Astrocyte of the cerebellum (primary cell): ENCODE measurements around the gene PLCL1.

Source experiments
- DNase-seq: peaks from one replicate; pipeline ENCODE4 v3.0.0-alpha.2; 2011; ENCODE audit warnings: low read depth
- H3K4me3 ChIP-seq: 2 replicates; pipeline ENCODE4 v1.5.1; 2011; ENCODE audit warnings: mild to moderate bottlenecking, low read depth, low read length, moderate library complexity
- in situ Hi-C: cut with HindIII; loops from 2 replicates; pipeline ENCODE4 v1.10.0; 2017; ENCODE audit warnings: low sequenced_read_pairs
- TF ChIP-seq, protein P1 (sequence below): IDR thresholded peaks from 2 replicates; pipeline ENCODE4 v1.5.1; 2012; ENCODE audit warnings: low read length, low read depth, moderate library complexity, mild to moderate bottlenecking; ENCODE audit errors: missing control alignments

The PLCL1 gene

DNA sequence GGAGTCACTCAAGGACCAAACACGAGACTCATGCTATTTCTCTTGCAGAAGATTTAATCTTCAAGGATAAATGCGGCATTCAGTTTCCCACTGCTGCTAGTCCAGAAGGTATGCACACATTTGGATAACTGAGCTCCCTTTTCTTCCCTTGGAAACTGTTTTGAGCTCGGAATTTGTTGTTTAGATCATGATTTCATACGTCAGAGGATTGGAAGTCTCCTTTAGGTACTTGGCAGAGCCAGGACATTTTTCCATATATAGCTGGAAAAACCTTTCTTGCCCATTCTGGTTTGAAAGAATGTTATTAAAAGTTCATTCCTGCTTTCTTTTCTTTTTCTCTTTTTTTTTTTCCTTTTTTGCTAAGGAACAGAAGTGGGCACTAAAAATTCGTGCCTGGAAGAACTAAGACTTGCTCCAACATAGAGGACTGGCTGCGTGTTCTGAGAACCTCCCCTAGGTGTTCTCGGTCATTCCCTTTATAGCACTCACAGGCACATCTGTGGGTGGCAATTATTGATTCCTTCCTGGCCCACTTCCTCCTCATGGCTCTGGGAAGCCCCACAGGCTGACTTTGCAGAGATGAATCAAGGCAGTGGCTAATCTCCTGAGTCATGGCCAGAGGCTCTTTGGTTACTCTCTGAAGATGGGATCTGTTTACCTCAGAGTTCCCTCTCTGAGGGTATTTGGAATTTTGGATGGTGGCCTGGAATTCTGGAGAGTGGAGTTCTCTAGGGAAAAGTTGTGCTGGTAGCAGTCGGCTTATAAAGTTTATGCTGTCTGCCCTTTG, 104.8 kb downstream of the PLCL1 start:
- in situ Hi-C loops = no loop called here
- DNase-seq = peak; percentile 79
- H3K4me3 ChIP-seq = no peak overlapping the region
- TF ChIP-seq, protein P1, sequence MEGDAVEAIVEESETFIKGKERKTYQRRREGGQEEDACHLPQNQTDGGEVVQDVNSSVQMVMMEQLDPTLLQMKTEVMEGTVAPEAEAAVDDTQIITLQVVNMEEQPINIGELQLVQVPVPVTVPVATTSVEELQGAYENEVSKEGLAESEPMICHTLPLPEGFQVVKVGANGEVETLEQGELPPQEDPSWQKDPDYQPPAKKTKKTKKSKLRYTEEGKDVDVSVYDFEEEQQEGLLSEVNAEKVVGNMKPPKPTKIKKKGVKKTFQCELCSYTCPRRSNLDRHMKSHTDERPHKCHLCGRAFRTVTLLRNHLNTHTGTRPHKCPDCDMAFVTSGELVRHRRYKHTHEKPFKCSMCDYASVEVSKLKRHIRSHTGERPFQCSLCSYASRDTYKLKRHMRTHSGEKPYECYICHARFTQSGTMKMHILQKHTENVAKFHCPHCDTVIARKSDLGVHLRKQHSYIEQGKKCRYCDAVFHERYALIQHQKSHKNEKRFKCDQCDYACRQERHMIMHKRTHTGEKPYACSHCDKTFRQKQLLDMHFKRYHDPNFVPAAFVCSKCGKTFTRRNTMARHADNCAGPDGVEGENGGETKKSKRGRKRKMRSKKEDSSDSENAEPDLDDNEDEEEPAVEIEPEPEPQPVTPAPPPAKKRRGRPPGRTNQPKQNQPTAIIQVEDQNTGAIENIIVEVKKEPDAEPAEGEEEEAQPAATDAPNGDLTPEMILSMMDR = no peak

DNA sequence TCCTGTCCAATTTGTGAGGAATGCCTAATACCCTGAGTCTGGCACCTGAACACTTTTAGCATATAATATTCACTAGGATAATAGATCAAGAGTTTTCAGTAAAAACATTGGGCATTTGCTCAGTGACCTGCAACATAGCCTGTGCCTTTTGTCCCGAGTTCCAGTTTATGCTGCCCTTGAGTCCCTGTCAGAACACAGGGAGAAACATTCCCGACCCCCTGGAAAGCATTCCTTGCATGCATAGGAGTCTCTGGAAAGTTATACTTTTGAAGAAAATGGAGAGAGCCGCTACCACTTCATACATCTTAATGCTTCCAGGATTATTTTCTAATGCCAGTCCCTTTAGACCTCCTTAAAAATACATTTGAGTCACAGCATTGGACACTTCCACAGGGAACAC, 107.3 kb downstream of the PLCL1 start:
- in situ Hi-C loops = no loop called here
- TF ChIP-seq, protein P1 = no peak
- no peak for DNase-seq
- H3K4me3 ChIP-seq = no peak overlapping the region

DNA sequence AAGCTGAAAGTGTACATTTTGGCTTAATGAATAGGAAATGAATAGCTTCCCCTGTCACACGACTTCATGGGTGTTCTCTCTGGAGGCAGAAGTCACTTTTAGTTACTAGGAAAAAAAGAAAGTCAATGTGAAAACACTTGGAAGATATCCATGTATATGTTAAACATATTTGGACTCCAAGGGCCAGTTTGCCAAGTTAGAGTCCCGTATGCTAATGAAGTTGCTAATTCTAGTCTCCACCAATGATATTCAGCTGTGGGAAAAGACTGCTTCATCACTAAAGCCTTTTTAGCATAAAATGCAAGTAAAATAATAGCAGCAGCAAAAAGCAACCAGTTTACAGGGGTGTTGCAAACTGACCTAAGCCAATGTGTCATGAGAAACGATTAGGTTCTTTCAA, 108.7 kb downstream of the PLCL1 start:
- TF ChIP-seq, protein P1 = no peak
- in situ Hi-C loops = no loop called here
- no peak overlapping the region for H3K4me3 ChIP-seq
- no peak for DNase-seq

DNA sequence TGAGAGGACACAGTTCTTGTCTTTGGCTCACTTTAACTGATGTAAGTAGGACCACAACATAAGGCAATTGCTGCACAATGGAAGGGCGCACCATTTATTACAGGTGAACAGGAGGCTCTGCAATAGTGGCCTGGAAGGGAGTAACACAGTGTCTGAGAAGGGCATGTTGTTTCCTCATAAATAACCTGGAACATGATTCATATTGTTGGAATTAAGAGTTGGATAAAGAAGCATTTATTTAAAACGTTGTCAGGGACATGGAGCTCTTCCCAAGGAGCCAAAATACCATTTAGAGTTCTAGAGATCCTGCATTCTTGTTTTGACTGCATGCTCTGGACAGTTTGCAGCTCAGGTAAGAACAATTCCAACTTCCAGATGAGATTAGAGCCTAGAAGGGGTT, 110.4 kb downstream of the PLCL1 start:
- TF ChIP-seq, protein P1 = no peak
- H3K4me3 ChIP-seq = no peak overlapping the region
- DNase-seq = no peak
- in situ Hi-C loops = no loop called here

DNA sequence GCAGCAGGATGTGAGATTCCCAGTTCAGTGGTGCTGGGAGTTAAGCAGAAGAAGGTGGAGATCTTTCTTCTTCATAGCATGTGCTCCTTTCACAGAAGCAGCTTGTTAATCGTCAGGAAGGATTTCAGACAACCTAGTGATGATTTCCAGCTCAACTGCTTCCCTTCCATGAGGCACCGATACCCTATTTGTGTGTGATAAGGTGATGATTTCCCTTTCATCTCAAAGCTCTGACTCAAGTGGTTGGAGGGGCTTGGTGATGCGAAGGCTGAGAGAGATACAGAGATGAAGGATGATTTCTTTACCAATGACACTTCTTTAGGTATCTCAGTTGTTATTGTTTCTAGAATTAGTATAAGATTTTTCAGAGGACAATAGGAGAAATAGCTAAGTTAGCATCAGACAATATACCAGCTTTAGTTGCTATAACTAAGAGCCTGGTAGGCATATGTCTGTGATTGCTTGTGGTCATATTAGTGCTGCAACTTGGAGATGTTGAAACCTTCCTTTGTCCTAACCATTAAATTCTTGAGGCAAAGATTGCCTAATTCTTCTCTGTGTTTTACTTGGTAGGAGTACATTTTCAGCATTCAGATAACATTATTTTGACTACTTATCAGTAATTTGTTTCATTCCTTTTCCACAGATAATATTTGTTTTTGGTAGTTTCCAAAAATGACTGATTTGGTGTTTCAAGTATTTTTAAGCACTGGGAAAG, 111.3 kb downstream of the PLCL1 start:
- in situ Hi-C loops = no loop called here
- TF ChIP-seq, protein P1 = no peak
- DNase-seq = peak; percentile 45
- no peak overlapping the region for H3K4me3 ChIP-seq

DNA sequence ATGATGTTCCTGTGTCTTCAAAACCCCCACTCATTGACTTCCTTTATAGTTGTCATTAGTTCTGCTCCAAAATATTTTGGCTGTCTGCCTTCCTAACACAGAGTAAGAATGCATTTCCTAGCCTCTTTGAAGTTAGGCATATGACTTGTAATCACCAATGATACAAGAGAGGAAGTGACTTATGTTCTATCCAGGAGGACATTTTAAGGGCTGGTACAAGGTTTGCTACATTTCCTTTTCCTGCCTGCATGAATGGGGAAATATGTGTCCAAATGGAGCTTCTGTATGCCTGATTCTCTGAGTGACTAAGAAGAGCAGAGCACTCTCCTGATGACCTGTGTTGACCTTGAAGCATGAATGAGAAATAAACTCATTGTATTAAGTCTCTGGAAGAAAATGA, 115.1 kb downstream of the PLCL1 start:
- TF ChIP-seq, protein P1 = no peak
- in situ Hi-C loops = no loop called here
- DNase-seq = no peak
- no peak overlapping the region for H3K4me3 ChIP-seq
